ENCODE results near the gene NFIX. TPM values are rescaled to one million over a fixed set of nuclear protein-coding genes. Genes with fewer than 3 reads are reported as not detected.

NFIX gene
- total and polyA plus RNA-seq, 2 donors (not counting 3 experiments of a cell fraction or from before 2014, with no cell fraction given): 9.8 to 37.7 TPM

- Histone ChIP-seq H4K20me1 (replicated peaks; ENCODE audit: control insufficient read depth, extremely low read depth, insufficient read depth, low read length) (no peaks in the 10 kb centered on the region), H3K9ac (replicated peaks; ENCODE audit: extremely low read depth, insufficient read depth, low read length) (peak overlapping the region; percentile 4), H3K9me3 (replicated peaks; ENCODE audit: control insufficient read depth, insufficient read depth, low read length) (no peaks in the 10 kb centered on the region), H2AFZ (ENCODE audit: low read depth, low read length) (no peak overlapping the region), H3K79me2 (ENCODE audit: control insufficient read depth, insufficient read depth, low read length) (peaks cover 30% of the 10 kb centered on the region), H3K27me3 (ENCODE audit: control insufficient read depth in 2 of 2, insufficient read depth in 2 of 2, low read length in 2 of 2) (no peaks in the 10 kb centered on the region), H3K4me2 (ENCODE audit: insufficient read depth, low read length) (peak overlapping the region; percentile 19), H3K4me3 (replicated peaks in 1 of 3; ENCODE audit: insufficient read depth in 1 of 3, low read depth in 1 of 3, low read length in 3 of 3) (peak overlapping the region in 1 of 3 experiments; percentile 33), H3K4me1 (ENCODE audit: control insufficient read depth, extremely low read depth, insufficient read depth, low read length) (peaks cover 52% of the 10 kb centered on the region), H3K27ac (ENCODE audit: insufficient read depth, low read depth, low read length) (peak overlapping the region; percentile 89), H3K36me3 (ENCODE audit: control insufficient read depth in 2 of 2, extremely low read depth in 1 of 2, insufficient read depth in 2 of 2, low read length in 2 of 2) (peaks cover 2 to 3% of the 10 kb centered on the region in 2 experiments), H3K9me1 (replicated peaks; ENCODE audit: control insufficient read depth, extremely low read depth, insufficient read depth, low read length) (no peaks in the 10 kb centered on the region)
- BruUV-seq (replicated peaks): no TSS peak
- dilution Hi-C loops (cut with MboI; ENCODE audit: extremely low pct_ligation_motif_present, low sequenced_read_pairs): no loop called here
- ChIA-PET POLR2A (no interaction called here), CTCF (interaction anchor here (0.7 to 1.5 kb wide), 2 partner anchors 65 kb away, joined by 4 to 6 read pairs; no protein-coding TSS in a partner anchor)
- FAIRE-seq (peak; percentile 71), DNase-seq (ENCODE audit: low read depth, low spot score) (peak; percentile 72)
- intact Hi-C loops (cut with micrococcal nuclease): loop anchor here (5.0 kb wide), 1 partner anchor 376 kb away; the partner anchor contains the start of gene TNPO2
- TF ChIP-seq POLR2A (IDR thresholded peaks at IDR 0.05; ENCODE audit: low read depth, low read length) (peak; percentile 34), POLR2AphosphoS5 (IDR thresholded peaks at IDR 0.05; ENCODE audit: insufficient read depth, low read depth, low read length) (no peak)
These were observed 103.2 kb downstream of the NFIX start for GRCh38 chr19:13098277-13099072.

- Histone ChIP-seq H3K4me2 (ENCODE audit: insufficient read depth, low read length) (peak overlapping the region; percentile 57), H3K9me3 (replicated peaks; ENCODE audit: control insufficient read depth, insufficient read depth, low read length) (no peaks in the 10 kb centered on the region), H3K4me1 (ENCODE audit: control insufficient read depth, extremely low read depth, insufficient read depth, low read length) (peaks cover 54% of the 10 kb centered on the region), H3K36me3 (ENCODE audit: control insufficient read depth in 2 of 2, extremely low read depth in 1 of 2, insufficient read depth in 2 of 2, low read length in 2 of 2) (peaks cover 2 to 3% of the 10 kb centered on the region in 2 experiments), H4K20me1 (replicated peaks; ENCODE audit: control insufficient read depth, extremely low read depth, insufficient read depth, low read length) (no peaks in the 10 kb centered on the region), H3K9me1 (replicated peaks; ENCODE audit: control insufficient read depth, extremely low read depth, insufficient read depth, low read length) (no peaks in the 10 kb centered on the region), H3K9ac (replicated peaks; ENCODE audit: extremely low read depth, insufficient read depth, low read length) (peak overlapping the region; percentile 69), H2AFZ (ENCODE audit: low read depth, low read length) (no peak overlapping the region), H3K4me3 (replicated peaks in 1 of 3; ENCODE audit: insufficient read depth in 1 of 3, low read depth in 1 of 3, low read length in 3 of 3) (peak overlapping the region in 2 of 3 experiments; percentile 10 to 17), H3K79me2 (ENCODE audit: control insufficient read depth, insufficient read depth, low read length) (peaks cover 30% of the 10 kb centered on the region), H3K27me3 (ENCODE audit: control insufficient read depth in 2 of 2, insufficient read depth in 2 of 2, low read length in 2 of 2) (no peaks in the 10 kb centered on the region), H3K27ac (ENCODE audit: insufficient read depth, low read depth, low read length) (peak overlapping the region; percentile 89)
- FAIRE-seq (peak; percentile 94), DNase-seq (ENCODE audit: low read depth, low spot score) (peak; percentile 79)
- BruUV-seq (replicated peaks): TSS peak; percentile 13
- TF ChIP-seq EZH2 (IDR thresholded peaks at IDR 0.05; ENCODE audit: borderline replicate concordance, low read depth, low read length, severe bottlenecking) (no peak), POLR2A (IDR thresholded peaks at IDR 0.05; ENCODE audit: low read depth, low read length) (peak; percentile 84), CTCF (IDR thresholded peaks at IDR 0.05; ENCODE audit: extremely low read depth in 1 of 2, insufficient read depth in 1 of 2, low read depth in 1 of 2, low read length in 2 of 2) (no peak), MAX (IDR thresholded peaks at IDR 0.05; ENCODE audit: insufficient read depth, insufficient read length) (peak; percentile 65), JUN (IDR thresholded peaks at IDR 0.05; ENCODE audit: borderline replicate concordance, insufficient read depth, insufficient read length, low read depth) (no peak), POLR2AphosphoS5 (IDR thresholded peaks at IDR 0.05; ENCODE audit: insufficient read depth, low read depth, low read length) (peak; percentile 95), FOS (IDR thresholded peaks at IDR 0.05; ENCODE audit: borderline replicate concordance, insufficient read depth, low read length) (peak; percentile 25), MYC (IDR thresholded peaks at IDR 0.05; ENCODE audit: low read depth, low read length) (no peak)
- CTCF ChIA-PET: interaction anchor here (0.7 to 2.5 kb wide), 8 partner anchors 18 to 134 kb away, joined by 3 to 22 read pairs (median 5); partner anchors contain the start of genes IER2, NACC1 and STX10
- dilution Hi-C loops (cut with MboI; ENCODE audit: extremely low pct_ligation_motif_present, low sequenced_read_pairs) (no loop called here), intact Hi-C loops (cut with micrococcal nuclease) (loop anchor here (5.0 kb wide), 1 partner anchor 377 kb away; the partner anchor contains the start of gene TNPO2)
- POLR2A ChIA-PET: interaction anchor here (1.4 to 2.1 kb wide), 2 partner anchors 38 to 53 kb away, joined by 4 read pairs; no protein-coding TSS in a partner anchor
These were observed 104.1 kb downstream of the NFIX start for GRCh38 chr19:13099073-13099999.

All from endothelial cell of umbilical vein (primary cell).